ENCODE measurements around the gene CLIC6.

The CLIC6 gene

GRCh38 chr21:34700605-34701004, 31.8 kb downstream of the CLIC6 start:
- H3K9ac ChIP-seq (ENCODE audit: low read depth in 1 of 2, low read length in 2 of 2) = no peak overlapping the region
- H3K27ac ChIP-seq (ENCODE audit: low read depth, low read length) = no peak overlapping the region
- H3K27me3 ChIP-seq (ENCODE audit: control insufficient read depth in 1 of 2, insufficient read depth in 2 of 2, low read length in 2 of 2) = no peaks in the 10 kb centered on the region
- H3K4me1 ChIP-seq (ENCODE audit: control insufficient read depth in 1 of 2, insufficient read depth in 2 of 2, low read length in 2 of 2) = peaks cover 4 to 6% of the 10 kb centered on the region in 2 donors
- H3K4me3 ChIP-seq (ENCODE audit: low read depth in 1 of 2, low read length in 2 of 2) = no peak overlapping the region
- H3K36me3 ChIP-seq (ENCODE audit: control insufficient read depth in 1 of 2, insufficient read depth in 2 of 2, low read length in 2 of 2) = no peaks in the 10 kb centered on the region
- no peaks in the 10 kb centered on the region for H3K9me3 ChIP-seq (ENCODE audit: control insufficient read depth in 1 of 2, low read length in 2 of 2)

GRCh38 chr21:34701726-34702125, 32.9 kb downstream of the CLIC6 start:
- no peaks in the 10 kb centered on the region for H3K4me1 ChIP-seq (ENCODE audit: control insufficient read depth in 1 of 2, insufficient read depth in 2 of 2, low read length in 2 of 2)
- H3K9me3 ChIP-seq (ENCODE audit: control insufficient read depth in 1 of 2, low read length in 2 of 2) = no peaks in the 10 kb centered on the region
- no peaks in the 10 kb centered on the region for H3K36me3 ChIP-seq (ENCODE audit: control insufficient read depth in 1 of 2, insufficient read depth in 2 of 2, low read length in 2 of 2)
- H3K9ac ChIP-seq (ENCODE audit: low read depth in 1 of 2, low read length in 2 of 2) = no peak overlapping the region
- H3K27ac ChIP-seq (ENCODE audit: low read depth, low read length) = no peak overlapping the region
- no peaks in the 10 kb centered on the region for H3K27me3 ChIP-seq (ENCODE audit: control insufficient read depth in 1 of 2, insufficient read depth in 2 of 2, low read length in 2 of 2)
- H3K4me3 ChIP-seq (ENCODE audit: low read depth in 1 of 2, low read length in 2 of 2) = no peak overlapping the region

GRCh38 chr21:34702341-34703170, 33.8 kb downstream of the CLIC6 start:
- no peaks in the 10 kb centered on the region for H3K36me3 ChIP-seq (ENCODE audit: control insufficient read depth in 1 of 2, insufficient read depth in 2 of 2, low read length in 2 of 2)
- H3K9ac ChIP-seq (ENCODE audit: low read depth in 1 of 2, low read length in 2 of 2) = no peak overlapping the region
- no peaks in the 10 kb centered on the region for H3K9me3 ChIP-seq (ENCODE audit: control insufficient read depth in 1 of 2, low read length in 2 of 2)
- no peaks in the 10 kb centered on the region for H3K27me3 ChIP-seq (ENCODE audit: control insufficient read depth in 1 of 2, insufficient read depth in 2 of 2, low read length in 2 of 2)
- no peaks in the 10 kb centered on the region for H3K4me1 ChIP-seq (ENCODE audit: control insufficient read depth in 1 of 2, insufficient read depth in 2 of 2, low read length in 2 of 2)
- no peak overlapping the region for H3K27ac ChIP-seq (ENCODE audit: low read depth, low read length)
- no peak overlapping the region for H3K4me3 ChIP-seq (ENCODE audit: low read depth in 1 of 2, low read length in 2 of 2)

GRCh38 chr21:34703571-34703970, 34.8 kb downstream of the CLIC6 start:
- no peaks in the 10 kb centered on the region for H3K36me3 ChIP-seq (ENCODE audit: control insufficient read depth in 1 of 2, insufficient read depth in 2 of 2, low read length in 2 of 2)
- H3K4me1 ChIP-seq (ENCODE audit: control insufficient read depth in 1 of 2, insufficient read depth in 2 of 2, low read length in 2 of 2) = no peaks in the 10 kb centered on the region
- H3K27me3 ChIP-seq (ENCODE audit: control insufficient read depth in 1 of 2, insufficient read depth in 2 of 2, low read length in 2 of 2) = no peaks in the 10 kb centered on the region
- H3K9me3 ChIP-seq (ENCODE audit: control insufficient read depth in 1 of 2, low read length in 2 of 2) = no peaks in the 10 kb centered on the region
- no peak overlapping the region for H3K27ac ChIP-seq (ENCODE audit: low read depth, low read length)
- no peak overlapping the region for H3K9ac ChIP-seq (ENCODE audit: low read depth in 1 of 2, low read length in 2 of 2)
- no peak overlapping the region for H3K4me3 ChIP-seq (ENCODE audit: low read depth in 1 of 2, low read length in 2 of 2)

- H3K4me3 ChIP-seq (ENCODE audit: low read depth in 1 of 2, low read length in 2 of 2) = no peak overlapping the region
- H3K9ac ChIP-seq (ENCODE audit: low read depth in 1 of 2, low read length in 2 of 2) = no peak overlapping the region
- no peaks in the 10 kb centered on the region for H3K27me3 ChIP-seq (ENCODE audit: control insufficient read depth in 1 of 2, insufficient read depth in 2 of 2, low read length in 2 of 2)
- no peaks in the 10 kb centered on the region for H3K4me1 ChIP-seq (ENCODE audit: control insufficient read depth in 1 of 2, insufficient read depth in 2 of 2, low read length in 2 of 2)
- H3K27ac ChIP-seq (ENCODE audit: low read depth, low read length) = no peak overlapping the region
- no peaks in the 10 kb centered on the region for H3K36me3 ChIP-seq (ENCODE audit: control insufficient read depth in 1 of 2, insufficient read depth in 2 of 2, low read length in 2 of 2)
- H3K9me3 ChIP-seq (ENCODE audit: control insufficient read depth in 1 of 2, low read length in 2 of 2) = no peaks in the 10 kb centered on the region
Measured at GRCh38 chr21:34704119-34704518, 35.3 kb downstream of the CLIC6 start.

- H3K27me3 ChIP-seq (ENCODE audit: control insufficient read depth in 1 of 2, insufficient read depth in 2 of 2, low read length in 2 of 2) = no peaks in the 10 kb centered on the region
Measured at GRCh38 chr21:34705011-34705410, 36.2 kb downstream of the CLIC6 start.

GRCh38 chr21:34706337-34706736, 37.5 kb downstream of the CLIC6 start:
- Histone ChIP-seq H3K9me3 (ENCODE audit: control insufficient read depth in 1 of 2, low read length in 2 of 2) (no peaks in the 10 kb centered on the region), H3K27me3 (ENCODE audit: control insufficient read depth in 1 of 2, insufficient read depth in 2 of 2, low read length in 2 of 2) (no peaks in the 10 kb centered on the region), H3K4me3 (ENCODE audit: low read depth in 1 of 2, low read length in 2 of 2) (no peak overlapping the region), H3K4me1 (ENCODE audit: control insufficient read depth in 1 of 2, insufficient read depth in 2 of 2, low read length in 2 of 2) (no peaks in the 10 kb centered on the region), H3K9ac (ENCODE audit: low read depth in 1 of 2, low read length in 2 of 2) (no peak overlapping the region), H3K36me3 (ENCODE audit: control insufficient read depth in 1 of 2, insufficient read depth in 2 of 2, low read length in 2 of 2) (no peaks in the 10 kb centered on the region), H3K27ac (ENCODE audit: low read depth, low read length) (no peak overlapping the region)

More at GRCh38 chr21:34705011-34705410, 36.2 kb downstream of the CLIC6 start:
- Histone ChIP-seq H3K36me3 (ENCODE audit: control insufficient read depth in 1 of 2, insufficient read depth in 2 of 2, low read length in 2 of 2) (no peaks in the 10 kb centered on the region), H3K4me3 (ENCODE audit: low read depth in 1 of 2, low read length in 2 of 2) (no peak overlapping the region), H3K9ac (ENCODE audit: low read depth in 1 of 2, low read length in 2 of 2) (no peak overlapping the region), H3K9me3 (ENCODE audit: control insufficient read depth in 1 of 2, low read length in 2 of 2) (no peaks in the 10 kb centered on the region), H3K4me1 (ENCODE audit: control insufficient read depth in 1 of 2, insufficient read depth in 2 of 2, low read length in 2 of 2) (no peaks in the 10 kb centered on the region), H3K27ac (ENCODE audit: low read depth, low read length) (no peak overlapping the region)

- Histone ChIP-seq H3K4me3 (ENCODE audit: low read depth in 1 of 2, low read length in 2 of 2) (no peak overlapping the region), H3K4me1 (ENCODE audit: control insufficient read depth in 1 of 2, insufficient read depth in 2 of 2, low read length in 2 of 2) (no peaks in the 10 kb centered on the region), H3K9me3 (ENCODE audit: control insufficient read depth in 1 of 2, low read length in 2 of 2) (no peaks in the 10 kb centered on the region), H3K36me3 (ENCODE audit: control insufficient read depth in 1 of 2, insufficient read depth in 2 of 2, low read length in 2 of 2) (no peaks in the 10 kb centered on the region), H3K27me3 (ENCODE audit: control insufficient read depth in 1 of 2, insufficient read depth in 2 of 2, low read length in 2 of 2) (no peaks in the 10 kb centered on the region), H3K27ac (ENCODE audit: low read depth, low read length) (no peak overlapping the region), H3K9ac (ENCODE audit: low read depth in 1 of 2, low read length in 2 of 2) (no peak overlapping the region)
Measured at GRCh38 chr21:34707876-34708325, 39.1 kb downstream of the CLIC6 start.

- Histone ChIP-seq H3K36me3 (ENCODE audit: control insufficient read depth in 1 of 2, insufficient read depth in 2 of 2, low read length in 2 of 2) (no peaks in the 10 kb centered on the region), H3K27ac (ENCODE audit: low read depth, low read length) (no peak overlapping the region), H3K4me3 (ENCODE audit: low read depth in 1 of 2, low read length in 2 of 2) (no peak overlapping the region), H3K9me3 (ENCODE audit: control insufficient read depth in 1 of 2, low read length in 2 of 2) (no peaks in the 10 kb centered on the region), H3K27me3 (ENCODE audit: control insufficient read depth in 1 of 2, insufficient read depth in 2 of 2, low read length in 2 of 2) (peaks cover 0 to 3% of the 10 kb centered on the region in 2 donors), H3K4me1 (ENCODE audit: control insufficient read depth in 1 of 2, insufficient read depth in 2 of 2, low read length in 2 of 2) (no peaks in the 10 kb centered on the region), H3K9ac (ENCODE audit: low read depth in 1 of 2, low read length in 2 of 2) (no peak overlapping the region)
Measured at GRCh38 chr21:34713621-34714020, 44.8 kb downstream of the CLIC6 start.

GRCh38 chr21:34715518-34715917, 46.7 kb downstream of the CLIC6 start:
- peaks cover 0 to 3% of the 10 kb centered on the region in 2 donors for H3K27me3 ChIP-seq (ENCODE audit: control insufficient read depth in 1 of 2, insufficient read depth in 2 of 2, low read length in 2 of 2)
- H3K9ac ChIP-seq (ENCODE audit: low read depth in 1 of 2, low read length in 2 of 2) = no peak overlapping the region
- no peak overlapping the region for H3K27ac ChIP-seq (ENCODE audit: low read depth, low read length)
- no peaks in the 10 kb centered on the region for H3K9me3 ChIP-seq (ENCODE audit: control insufficient read depth in 1 of 2, low read length in 2 of 2)
- H3K4me1 ChIP-seq (ENCODE audit: control insufficient read depth in 1 of 2, insufficient read depth in 2 of 2, low read length in 2 of 2) = no peaks in the 10 kb centered on the region
- H3K4me3 ChIP-seq (ENCODE audit: low read depth in 1 of 2, low read length in 2 of 2) = no peak overlapping the region
- no peaks in the 10 kb centered on the region for H3K36me3 ChIP-seq (ENCODE audit: control insufficient read depth in 1 of 2, insufficient read depth in 2 of 2, low read length in 2 of 2)

Measured in duodenal mucosa (tissue), 2 donors.